ENCODE measurements around the gene PTK7. TPM values are rescaled to one million over a fixed set of nuclear protein-coding genes. Genes with fewer than 3 reads are reported as not detected.
A peak's percentile ranks its signal among the peaks of the same experiment; 100 is the strongest.
"Not testable (repeated sequence)": the region's sequence is repeated elsewhere in the genome, so short reads cannot be mapped to it uniquely, and the experiment has no call there.

The PTK7 gene
- polyA plus RNA-seq (ENCODE audit: insufficient read length) = 53.6 TPM

DNA sequence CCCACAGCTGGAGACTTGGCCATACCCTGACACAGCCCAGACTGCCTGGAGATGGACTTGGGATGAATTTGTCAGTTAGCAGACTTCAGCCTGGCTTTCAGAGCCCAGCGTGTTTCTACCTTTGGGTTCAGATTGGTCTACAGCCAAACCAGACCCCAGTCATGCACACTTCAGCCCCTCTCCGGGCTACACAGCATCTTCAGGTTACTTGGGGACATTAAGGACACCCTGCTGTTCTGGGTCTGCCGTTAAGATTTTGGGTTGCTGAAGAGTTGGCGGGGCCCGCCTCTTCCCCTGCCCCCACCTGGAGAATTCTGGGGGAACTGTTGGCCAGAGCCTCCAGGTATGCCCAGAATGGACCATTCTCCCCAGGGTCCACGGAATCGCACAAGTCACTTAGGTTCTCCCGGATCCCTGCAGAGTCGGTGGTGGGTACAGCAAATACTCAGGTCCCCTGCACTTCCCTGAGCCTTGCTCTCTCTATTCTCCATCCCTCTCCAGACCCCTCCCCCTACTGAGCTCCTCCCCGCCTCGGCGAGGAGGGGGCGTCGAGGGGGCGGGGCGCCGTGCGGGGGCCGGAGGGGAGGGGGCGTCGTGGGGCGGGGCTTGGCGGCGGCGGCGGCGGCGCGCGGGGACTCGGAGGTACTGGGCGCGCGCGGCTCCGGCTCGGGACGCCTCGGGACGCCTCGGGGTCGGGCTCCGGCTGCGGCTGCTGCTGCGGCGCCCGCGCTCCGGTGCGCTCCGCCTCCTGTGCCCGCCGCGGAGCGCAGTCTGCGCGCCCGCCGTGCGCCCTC is at the start of gene PTK7:
PTK7 (plus strand) TSS at position 645 of the 794 bp plus-strand sequence. CDS start 175 bp downstream, outside the sequence.
- peak; percentile 83 for DNase-seq

DNA sequence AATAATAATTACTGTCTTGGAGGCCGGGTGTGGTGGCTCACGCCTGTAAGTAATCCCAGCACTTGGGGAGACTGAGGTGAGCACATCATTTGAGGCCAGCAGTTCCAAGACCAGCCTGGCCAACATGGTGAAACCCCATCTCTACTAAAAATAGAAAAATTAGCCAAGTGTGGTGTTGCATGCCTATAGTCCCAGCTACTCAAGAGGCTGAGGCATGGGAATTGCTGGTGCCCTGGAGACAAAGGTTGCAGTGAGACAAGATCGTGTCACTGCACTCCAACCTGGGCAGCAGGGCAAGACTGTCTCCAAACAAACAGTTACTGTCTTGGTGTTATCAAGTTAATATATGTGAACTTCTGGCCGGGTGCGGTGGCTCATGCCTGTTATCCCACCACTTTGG is 49.7 kb upstream of the PTK7 start:
- no peak for DNase-seq

DNA sequence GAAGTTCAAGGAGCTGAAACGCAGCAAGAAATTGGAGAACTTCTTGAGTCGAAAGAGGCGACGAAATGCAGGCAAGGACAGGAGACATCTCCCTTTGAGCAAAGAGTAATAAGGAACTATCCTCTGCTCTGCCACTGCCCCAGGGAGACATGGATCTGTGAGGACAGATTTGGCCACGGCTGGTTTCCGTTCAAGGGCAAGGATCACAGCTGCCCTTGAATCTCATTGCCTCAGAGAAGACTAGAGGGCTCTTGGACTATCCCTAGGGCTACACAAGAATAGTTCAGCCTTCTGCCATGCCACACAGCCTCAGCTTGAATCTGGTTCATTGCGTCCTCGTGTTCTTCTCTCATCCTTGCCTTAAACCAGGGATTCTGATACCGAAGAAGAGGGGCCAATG is 47.0 kb upstream of the PTK7 start:
- DNase-seq = no peak

DNA sequence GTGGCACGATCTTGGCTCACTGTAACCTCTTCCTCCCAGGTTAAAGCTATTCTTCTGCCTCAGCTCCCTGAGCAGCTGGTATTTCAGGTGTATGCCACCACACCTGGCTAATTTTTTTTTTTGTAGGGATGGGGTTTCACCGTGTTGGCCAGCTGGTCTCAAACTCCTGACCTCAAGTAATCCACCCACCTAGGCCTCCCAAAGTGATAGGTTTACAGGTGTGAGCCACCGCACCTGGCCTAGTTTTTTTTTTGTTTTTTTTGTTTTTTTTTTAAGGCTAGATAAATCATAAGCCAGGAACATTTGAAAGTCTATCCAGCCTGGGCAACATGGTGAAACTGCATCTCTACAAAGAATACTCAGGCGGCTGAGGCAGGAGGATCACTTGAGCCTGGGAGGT is 43.8 kb upstream of the PTK7 start:
- no peak for DNase-seq

DNA sequence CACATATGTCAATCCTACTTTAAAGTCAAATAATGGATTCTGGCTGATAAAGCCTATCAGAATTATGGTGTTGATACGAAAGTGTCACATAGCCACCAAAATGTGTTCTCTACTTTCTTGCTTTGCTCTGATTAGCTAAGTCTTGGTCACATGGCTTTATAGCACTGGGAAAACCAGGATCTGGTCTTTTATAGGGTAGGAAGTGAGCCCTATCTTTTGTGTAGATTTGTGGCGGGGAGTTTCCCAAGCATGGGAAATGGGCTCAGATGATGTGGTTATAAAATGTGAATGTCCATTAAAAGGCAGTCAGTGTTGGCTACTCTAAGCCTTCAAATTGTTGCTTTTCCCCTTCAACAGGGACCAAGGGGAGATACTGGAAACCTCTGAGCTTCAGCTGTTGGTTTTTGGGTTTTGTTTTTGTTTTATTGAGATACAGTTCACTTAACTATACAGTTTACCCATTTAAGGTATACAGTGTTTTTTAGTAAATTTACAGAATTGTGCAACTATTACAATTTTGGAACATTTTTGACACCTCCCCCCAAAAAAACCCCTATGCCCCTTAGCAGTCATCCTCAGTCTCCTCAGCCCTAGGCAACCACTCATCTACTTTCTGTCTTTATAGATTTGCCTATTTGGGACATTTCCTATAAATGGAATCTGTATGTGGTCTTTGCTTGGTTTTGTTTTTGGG is 42.5 kb upstream of the PTK7 start:
- no peak for DNase-seq

DNA sequence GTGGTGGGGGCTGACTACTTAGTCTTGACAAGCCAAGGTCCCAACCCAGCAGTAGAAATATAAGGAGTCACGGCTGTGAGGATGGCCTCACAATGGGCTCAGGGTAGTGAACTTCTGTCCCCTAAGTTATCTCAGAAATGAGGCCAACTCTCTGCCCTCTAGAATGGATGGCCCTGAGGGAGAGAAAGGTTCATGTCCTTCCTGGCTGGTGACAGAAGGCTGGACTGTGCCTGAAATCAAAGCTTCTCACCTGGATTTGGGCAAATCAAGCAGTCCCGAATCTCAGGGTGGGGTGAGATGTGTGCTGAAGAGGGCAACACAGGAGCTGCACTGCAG is 42.0 kb upstream of the PTK7 start:
- DNase-seq = no peak

DNA sequence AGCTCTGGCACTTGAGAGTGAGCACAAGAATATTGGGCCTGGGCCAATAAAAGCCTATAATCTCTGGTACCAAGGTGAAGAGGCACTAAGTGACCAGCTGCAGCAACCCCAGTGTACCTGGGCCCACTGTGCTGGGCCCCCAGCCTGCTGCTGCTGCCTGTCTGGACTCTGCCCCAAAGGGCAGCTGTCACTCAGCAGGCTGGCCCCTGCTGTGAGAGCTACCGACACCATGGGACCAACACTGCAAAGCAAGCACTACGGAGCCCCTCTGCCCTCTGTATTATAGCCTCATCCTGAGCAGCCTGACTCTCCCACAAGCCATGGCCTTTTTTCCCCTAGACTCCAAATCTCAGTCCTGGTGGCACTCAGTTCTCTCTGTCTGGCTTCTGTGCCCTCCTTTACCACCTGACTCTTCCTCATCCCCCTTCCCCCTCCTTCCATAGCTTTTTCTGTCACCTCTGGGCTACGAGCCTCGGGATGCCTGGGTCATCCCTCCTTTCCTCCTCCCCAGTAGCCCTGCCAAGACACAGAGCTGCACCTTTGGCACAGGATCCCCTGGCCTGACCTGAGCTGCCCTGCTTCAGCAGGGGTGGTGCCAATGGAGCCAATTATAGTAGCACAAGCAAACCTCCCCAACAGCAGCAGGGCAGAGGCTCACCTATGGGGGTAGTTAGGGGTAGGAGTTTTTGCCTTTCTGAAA is 40.5 kb upstream of the PTK7 start:
- no peak for DNase-seq

DNA sequence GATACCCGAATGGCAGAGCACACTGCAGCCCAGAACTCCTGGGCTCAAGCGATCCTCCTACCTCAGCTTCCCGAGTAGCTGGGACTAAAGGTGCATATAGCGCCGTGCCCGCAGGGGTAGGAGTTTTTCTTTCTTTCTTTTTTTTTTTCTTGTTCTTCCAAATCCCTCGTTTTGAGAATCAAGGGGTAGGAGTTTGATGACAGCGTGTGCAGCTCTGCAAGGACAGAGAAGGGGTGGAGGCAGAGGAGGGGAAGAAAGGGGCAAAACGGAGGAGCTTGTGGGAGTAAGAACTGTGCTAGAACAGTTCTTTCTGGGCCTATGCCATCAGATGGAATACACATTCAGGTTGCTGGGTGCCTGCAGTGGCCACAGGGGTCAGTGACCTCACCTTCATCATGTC is 39.4 kb upstream of the PTK7 start:
- no peak for DNase-seq

DNA sequence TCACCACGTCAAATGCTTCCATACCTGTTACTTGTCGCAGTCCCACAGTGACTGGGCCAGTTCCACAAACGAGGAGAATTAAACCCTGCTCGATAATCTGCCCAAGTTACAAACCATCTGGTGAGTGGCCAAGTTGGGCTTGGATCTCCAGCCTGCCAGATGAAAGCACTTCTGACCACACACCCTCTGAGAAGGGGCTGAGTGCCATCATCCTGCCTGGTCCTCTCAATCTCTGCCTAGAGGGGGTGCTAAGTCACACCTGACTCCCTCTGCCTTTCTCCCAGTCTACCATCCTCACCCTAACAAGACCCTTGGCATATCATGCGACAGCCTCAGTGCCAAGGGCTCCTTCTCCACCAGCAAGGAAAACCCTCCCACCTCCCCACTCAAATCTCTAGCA is 38.9 kb upstream of the PTK7 start:
- no peak for DNase-seq

DNA sequence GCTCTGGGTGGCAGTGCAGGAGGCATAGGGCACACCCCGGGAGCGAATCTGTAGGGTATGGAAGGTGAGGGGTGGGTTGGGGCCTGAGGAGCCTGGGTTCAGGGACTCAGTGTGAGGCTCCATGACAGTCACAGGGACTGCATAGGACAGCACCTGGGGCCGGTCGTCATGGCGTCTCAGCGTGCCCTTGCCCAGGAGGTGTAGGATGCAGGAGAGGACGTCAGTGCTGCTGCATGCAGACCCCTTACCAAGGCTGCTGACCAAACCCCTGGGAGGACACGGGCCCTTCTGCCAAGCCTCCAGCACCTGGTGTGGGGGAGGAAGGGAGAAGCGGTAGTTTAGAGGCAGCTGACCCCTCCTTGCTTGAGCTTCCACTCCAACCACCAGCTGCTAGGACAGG is 38.4 kb upstream of the PTK7 start:
- no peak for DNase-seq

DNA sequence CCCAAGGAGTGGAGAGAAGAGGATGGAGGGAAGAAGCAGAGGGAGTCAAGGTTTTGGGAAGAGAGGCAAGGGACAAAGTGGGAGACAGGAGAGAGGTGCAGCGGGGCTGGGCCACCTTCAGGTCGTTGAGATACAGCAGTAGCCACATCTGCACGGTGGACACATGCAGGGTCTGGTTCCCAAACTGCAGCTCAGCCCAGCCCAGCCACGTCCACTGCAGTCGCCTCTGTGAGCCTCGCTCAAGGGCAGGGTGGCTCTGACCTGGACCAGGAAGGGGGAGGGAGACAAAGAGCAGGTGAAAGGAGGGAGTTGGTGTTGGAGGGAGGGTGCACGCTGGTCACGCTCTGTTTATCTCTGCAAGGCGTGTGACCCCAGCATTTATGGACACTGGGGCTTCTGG is 37.4 kb upstream of the PTK7 start:
- no peak for DNase-seq

DNA sequence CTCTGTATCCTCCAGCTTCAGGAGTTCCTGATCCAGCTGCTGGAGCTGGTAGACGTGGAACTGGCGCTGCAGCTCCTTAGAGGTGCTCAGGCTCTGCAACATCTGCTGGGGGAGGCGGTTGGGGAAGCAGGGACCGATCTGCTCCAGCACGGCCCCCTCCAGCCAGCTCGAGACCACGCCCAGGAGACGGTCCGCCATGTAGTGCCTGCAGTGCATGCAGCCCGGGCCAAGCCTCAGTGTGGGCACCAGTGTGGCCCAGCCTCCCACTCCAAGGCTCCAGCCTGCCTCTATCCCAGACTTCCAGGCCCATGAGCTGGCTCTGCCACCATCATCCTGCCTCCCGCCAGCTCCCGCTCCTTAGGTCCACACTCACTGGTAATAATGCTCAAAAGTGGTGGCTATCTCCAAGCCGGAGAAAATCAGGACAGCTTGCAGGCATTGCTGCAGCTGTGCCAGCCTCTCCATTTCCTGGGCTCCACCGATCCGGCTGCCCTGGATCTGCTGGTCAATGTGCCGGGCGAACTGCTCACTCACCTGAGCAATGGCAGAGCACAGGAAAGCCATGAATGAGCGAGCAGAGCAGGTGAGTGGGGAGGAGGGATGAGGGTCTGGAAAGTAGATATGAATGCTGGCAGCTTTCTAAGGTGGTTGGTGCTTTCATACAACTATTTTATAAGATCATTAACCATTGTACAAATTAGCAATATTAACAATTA is 35.4 kb upstream of the PTK7 start:
- no peak for DNase-seq

DNA sequence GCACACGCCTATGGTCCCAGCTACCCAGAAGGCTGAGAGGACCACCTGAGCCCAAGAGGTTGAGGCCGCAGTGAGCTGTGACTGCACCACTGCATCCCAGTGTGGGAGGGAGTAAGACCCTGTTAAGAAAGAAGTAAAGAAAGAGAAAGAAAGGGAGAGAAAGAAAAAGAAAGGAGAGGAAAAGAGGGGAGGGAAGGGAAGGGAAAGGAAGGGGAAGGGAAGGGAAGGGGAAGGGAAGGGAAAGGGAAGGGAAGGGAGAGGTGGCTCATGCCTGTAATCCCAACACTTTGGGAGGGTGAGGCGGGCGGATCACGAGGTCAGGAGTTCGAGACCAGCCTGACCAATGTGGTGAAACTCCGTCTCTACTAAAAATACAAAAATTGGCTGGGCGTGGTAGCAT is 34.6 kb upstream of the PTK7 start:
- DNase-seq = not testable (repeated sequence)

DNA sequence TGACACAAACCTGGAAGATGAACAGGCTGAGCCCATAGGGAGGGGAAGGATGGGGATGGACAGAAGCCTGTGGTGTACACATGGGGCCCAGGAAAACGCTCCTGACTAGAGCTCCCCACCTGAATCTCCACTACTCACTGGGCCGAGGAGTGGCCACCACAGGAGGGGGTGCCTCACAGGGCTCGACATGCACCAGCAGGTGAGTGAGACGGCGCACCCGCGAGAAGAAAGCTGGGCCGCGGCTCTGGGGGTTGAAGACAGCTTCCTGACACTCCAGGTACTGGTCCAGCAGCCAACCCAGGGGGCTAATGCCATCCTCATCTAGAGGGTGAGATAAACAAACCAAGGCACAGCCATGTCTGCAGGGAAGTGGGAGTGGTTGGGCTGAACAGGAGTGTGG is 32.8 kb upstream of the PTK7 start:
- no peak for DNase-seq

DNA sequence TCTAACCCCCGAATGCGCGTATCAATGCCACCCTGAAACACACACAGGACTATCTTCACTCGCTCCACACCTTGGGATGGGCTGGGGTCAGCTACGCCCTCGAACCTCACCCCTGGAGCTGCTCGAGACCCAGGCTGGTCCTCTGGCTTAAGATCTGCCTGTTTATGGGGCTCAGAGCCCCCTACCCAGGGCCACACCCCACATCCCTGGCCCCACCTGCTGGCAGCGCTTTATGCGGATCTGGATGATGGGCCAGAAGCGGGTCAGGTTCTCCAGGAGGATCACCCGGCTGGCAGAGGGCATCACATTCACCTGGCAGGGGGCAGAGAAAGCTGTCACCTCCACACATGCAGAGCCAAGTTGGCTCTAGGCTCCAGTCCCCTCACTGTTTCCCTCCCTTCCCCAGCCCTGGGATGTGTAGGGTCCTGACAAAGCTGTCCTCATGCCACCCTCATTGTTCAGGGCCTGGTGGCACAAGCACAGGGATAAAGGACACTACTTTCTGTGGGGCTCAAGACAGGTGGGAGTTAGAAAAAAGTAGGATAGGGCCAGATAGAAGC is 30.7 kb upstream of the PTK7 start:
- DNase-seq = no peak

DNA sequence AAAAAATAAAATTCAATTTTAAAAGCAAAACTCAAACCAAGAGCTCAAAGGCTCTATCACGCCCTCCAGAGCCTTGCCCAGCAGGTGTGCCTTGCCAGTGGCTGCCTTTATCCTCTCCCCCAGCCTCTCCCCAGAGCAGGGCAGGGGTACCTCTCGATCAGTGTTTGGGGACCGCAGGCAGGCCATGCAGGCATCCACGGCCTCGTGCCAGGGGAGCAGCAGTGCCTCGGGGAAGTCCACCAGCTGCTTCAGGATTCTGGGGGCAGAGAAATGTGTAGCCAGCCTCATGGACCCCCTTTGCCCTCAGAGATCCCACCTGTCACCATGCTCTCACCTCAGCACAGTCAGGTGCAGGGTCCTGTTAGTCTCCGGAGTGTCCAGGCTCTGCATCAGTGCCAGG is 28.1 kb upstream of the PTK7 start:
- DNase-seq = no peak

DNA sequence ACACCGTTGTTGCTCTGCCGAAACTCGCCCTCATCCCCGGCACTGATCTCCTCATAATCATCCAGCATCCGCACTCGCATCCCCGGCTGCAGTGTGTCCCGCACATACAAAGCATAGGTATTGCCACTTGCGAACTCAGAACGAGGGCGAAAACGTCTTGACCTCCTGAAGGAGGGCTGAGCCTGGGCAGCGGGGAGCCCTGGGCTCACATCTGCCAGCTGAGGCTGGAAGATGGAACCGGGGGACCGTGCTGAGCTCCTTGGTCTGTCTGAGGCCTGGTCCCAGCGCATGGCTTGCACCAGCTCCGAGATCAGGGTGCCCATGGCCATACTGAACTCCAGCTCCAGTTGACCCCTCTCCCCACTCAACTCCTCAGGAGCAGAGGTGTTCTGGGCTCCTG is 25.1 kb upstream of the PTK7 start:
- no peak for DNase-seq

DNA sequence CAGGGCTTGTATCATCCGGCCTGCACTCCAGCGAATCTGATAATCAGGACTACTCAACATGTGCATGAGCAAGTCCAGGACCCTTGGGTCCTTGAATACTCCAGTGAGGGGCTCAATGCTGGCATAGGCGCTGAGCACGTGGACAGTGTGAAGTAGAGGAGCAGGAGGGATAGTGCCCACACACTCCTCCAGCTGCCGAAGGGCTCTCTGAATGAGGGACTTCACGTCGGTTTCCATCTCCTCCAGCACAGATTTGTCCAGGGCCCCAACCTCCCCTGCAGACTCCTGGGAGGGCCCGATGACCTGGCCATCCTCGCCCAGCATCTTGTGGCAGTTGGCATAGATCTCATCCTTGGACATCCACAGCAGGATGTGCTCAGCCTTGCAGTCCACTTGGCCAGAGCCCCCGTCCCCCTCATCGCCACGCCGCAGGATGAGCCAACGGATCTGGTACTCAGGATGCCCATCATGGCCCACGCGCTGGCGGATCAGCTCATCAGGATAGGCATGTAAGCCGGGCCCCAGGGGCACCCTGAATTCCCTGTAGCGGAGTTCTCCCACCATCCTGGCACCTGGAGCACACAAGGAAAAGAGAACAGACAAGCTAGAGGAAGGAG is 23.8 kb upstream of the PTK7 start:
- no peak for DNase-seq

DNA sequence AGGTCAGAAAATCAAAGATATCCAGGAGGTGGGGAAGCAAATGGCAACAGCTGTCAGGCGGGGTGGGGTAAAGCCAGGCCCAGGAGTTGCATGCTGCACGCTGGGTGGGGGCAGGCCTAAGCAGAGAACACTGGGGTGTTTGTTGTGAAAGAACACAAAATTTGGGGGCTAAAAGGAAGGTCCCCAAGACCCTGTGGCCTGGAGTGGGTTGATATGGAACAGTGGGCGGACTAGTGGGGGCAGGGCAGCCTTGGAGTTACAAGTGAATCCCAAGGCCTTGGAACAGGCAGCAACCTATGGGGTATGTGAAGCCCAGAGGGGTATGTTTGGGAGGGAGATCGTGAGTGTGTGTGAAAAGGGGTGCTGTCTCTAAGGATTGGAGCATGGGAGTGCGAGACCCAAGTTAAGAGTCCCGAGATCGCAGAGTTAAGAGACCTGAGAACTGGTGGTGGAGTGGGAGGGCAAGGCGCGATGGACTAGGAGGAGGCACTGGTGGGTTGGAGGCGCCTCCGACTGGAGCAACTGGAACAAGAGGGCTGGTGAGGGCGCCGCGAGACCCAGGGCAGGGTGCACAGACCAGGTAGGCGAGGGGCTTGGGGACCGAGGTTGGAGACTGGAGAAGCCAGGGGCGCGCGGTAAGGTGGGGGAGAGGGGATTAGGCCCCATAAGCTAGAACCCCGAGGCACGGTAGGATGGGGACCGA is 23.1 kb upstream of the PTK7 start:
- peak; percentile 54 for DNase-seq

DNA sequence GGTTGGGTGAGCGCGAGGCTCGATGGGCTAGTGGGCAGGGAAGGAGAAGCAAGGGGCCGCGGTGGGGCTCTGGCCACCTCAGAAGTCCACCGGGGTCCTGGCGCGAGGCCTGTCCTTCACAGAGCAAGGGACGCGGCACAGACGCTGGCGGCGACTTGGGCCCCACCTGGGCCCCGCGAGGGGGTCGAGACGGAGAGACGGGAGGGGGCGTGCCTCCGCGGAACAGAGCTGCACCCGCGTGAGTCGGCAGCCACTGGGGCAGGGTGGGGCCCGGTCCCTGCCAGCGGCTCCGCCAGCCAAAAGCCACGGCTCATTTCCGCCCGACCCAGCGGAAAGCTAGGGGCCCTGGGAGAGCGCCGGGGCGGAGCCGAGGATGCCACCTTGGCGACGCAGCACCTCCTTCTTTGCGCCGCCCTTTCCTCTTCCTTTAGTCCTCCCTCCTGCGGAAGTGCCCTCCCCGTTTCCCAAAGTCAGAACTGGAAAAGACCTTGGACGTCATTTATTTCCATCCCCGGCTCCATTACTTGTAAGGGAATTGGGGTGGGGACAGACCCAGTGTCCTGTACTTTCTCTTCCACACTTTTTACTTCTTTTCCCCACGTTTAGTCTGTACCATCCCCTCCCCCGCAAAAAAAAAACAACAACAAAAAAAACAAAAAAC is 22.4 kb upstream of the PTK7 start, which contains the start of gene CUL7:
CUL7 (minus strand) TSS at position 307 of the 661 bp plus-strand sequence. CDS start 1,063 bp downstream, outside the sequence.
- peak; percentile 96 for DNase-seq
